GM18951 (cell line): Measurements from ENCODE around the gene PYGO2.

Experiments used
- POLR2A ChIP-seq: IDR thresholded peaks from 4 replicates; pipeline ENCODE4 v1.6.1; 2011; ENCODE audit warnings: mild to moderate bottlenecking; ENCODE audit not compliant: insufficient read length, insufficient read depth; ENCODE audit errors: extremely low read depth
- in situ Hi-C: fragments of 300-500 bp; cut with MboI; formaldehyde crosslinking; loops from one replicate; pipeline ENCODE4 v1.12.0; 2022; ENCODE audit warnings: low sequenced_read_pairs, mixed read lengths, inconsistent platforms; ENCODE audit not compliant: unreplicated experiment

Gene PYGO2

GRCh38 chr1:154967331-154967950 lies 5.9 kb upstream of the PYGO2 start:
- no peak for TF ChIP-seq POLR2A
- in situ Hi-C loops: no loop called here

DNA sequence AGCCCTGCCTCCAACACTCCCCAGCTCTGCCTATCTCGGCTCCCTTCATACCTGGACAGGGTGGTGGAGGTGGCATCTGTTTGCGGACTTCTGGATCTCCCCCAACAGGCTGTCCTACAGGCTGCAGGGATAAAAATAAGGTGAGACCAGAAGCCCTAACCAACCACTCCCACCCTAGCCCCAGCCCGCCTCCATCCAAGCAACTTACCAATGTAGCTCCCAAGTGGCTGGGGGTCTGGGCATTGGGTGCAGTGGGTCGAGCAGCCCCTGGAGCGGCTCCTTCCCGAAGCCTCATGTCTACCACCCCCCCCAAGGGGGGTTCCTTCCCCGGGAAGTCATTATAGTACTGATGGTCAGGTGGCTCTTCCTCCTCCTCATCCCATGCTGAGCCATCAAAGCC lies 4.5 kb upstream of the PYGO2 start:
- in situ Hi-C loops: no loop called here
- no peak for TF ChIP-seq POLR2A

DNA sequence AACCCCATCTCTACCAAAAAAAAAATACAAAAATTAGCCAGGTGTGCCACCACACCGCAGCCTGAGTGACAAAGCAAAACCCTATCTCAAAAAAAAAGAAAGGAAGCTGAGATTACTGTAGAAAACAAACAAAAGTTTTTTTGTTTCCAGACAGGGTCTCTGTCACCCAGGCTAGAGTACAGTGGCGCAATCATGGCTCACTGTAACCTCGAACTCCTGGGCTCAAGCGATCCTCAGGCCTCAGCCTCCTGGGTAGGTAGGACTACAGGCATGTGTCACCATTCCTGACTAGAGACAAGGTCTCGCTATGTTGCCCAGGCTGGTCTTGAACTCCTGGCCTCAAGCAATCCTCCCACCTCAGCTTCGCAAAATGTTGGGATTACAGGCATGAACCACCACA lies 2.8 kb upstream of the PYGO2 start:
- in situ Hi-C loops: no loop called here
- no peak for TF ChIP-seq POLR2A

DNA sequence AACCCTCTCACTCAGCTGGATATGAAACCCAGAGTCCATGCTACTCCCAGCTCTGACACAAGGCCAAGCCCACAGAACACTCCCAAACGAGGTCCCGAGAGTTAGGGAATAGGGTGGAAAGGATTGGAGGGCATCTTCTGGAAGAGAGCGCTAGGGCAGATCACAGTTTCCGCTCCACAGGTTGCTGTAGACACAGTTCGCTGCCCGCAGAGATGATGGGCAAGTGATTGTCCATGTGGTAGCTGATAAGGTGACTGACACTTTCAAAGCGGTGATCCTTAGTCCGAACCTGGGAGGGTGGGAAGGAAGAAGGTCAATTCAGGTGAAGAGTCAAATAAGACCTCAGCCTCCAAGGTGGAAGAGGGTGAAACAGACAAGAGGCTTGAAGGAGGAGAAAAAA lies 2.1 kb upstream of the PYGO2 start:
- no peak for TF ChIP-seq POLR2A
- in situ Hi-C loops: no loop called here

- TF ChIP-seq POLR2A: no peak
- in situ Hi-C loops: no loop called here
These were observed 1.3 kb upstream of the PYGO2 start for GRCh38 chr1:154962795-154963330.

GRCh38 chr1:154962156-154962749 lies 671 bp upstream of the PYGO2 start:
- in situ Hi-C loops: no loop called here
- no peak for TF ChIP-seq POLR2A

DNA sequence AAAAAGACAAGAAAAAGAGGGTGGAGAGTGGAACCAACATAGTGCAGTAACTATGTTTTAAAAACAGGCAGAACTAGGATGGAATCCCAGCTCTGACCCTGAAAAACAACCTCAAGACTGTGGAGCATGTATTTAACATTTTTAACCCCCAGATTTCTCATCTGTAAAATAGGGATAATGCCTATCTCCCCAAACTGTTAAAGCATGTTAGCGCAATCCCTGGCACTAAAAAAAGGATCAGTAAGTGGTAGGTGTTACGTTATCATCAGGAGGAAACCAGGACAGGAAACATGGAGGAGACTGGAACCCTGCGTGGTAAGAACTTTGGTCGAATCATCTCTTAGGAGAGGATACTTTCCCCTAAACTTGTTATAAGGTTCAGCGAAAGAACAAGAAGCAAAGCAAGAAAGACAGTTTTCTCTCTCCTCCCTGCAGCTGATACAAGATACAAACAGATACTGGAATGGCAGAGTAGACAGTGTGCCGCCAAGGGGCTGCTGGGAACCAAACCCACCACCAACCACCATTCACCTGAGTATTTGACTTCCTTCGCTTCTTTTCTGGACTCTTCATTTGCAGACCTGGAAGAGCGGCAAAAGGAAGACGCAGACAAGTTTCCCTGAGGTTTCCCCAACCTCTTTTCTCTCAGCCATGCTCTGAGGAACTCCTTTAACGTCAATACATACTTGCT lies 991 bp downstream of the PYGO2 start:
- in situ Hi-C loops: no loop called here
- no peak for TF ChIP-seq POLR2A

- in situ Hi-C loops: no loop called here
- no peak for TF ChIP-seq POLR2A
These were observed 2.2 kb downstream of the PYGO2 start for GRCh38 chr1:154959426-154959780.

DNA sequence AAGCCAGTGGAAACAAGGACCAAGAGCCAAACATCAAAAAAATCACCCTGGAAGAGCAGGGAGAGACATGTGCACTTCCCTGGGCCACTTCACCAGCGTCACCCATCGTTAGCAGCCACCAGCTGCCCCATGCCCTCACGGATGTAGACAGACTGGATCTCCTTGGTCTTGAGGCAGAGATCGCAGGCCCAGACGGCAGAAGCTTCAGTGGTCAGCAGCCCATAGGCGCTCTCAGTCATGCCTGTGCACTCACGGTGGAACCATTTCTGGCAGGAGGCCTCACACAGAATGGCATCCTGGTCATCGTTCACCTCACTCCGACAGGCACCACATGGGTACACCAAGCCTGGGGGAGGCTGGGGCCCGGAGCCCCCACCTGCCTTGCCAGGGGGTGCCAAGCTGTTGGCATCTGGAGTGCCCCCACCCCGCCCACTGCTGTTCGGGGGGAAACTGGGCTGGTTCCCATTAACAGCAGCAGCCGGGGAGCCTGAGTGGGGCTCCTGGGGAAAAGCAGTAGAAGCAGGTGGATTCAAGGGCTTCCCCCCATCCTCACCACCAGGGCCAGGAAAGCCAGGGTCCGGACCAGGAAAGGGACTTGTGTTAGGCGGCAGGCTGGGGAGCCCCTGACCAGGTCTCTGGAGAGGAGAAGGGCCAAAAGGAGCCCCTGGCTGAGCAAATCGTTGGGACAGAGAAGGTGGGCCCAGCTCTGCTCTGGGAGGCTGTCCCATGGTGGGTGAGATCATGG lies 2.7 kb downstream of the PYGO2 start:
- in situ Hi-C loops: no loop called here
- no peak for TF ChIP-seq POLR2A

DNA sequence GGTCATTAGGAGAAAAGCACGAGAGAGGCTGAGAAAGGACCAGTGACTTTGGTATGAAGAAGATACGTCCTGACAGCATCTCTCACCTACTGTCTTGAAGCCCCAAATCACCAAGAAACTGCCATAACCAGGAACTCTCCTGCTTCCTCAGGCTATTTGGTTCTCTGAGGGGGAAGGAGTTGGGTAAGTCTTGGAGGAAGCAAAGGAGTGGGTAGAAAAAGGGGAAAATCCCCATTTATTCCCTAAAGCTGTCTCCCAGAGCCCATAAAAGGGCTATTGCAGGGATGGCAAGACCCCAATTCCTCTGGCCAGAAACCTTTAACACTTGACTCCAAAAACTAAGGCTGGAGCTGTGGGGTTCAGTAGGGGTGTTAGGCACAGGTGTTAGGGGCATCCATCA lies 3.5 kb downstream of the PYGO2 start:
- in situ Hi-C loops: no loop called here

GRCh38 chr1:154957091-154957657 lies 4.4 kb downstream of the PYGO2 start:
- in situ Hi-C loops: no loop called here
- TF ChIP-seq POLR2A: no peak

More for the DNA sequence above, 3.5 kb downstream of the PYGO2 start:
- no peak for TF ChIP-seq POLR2A

GRCh38 chr1:154956544-154956941 lies 5.0 kb downstream of the PYGO2 start:
- peak; percentile 15 for TF ChIP-seq POLR2A
- in situ Hi-C loops: no loop called here

- peak; percentile 7 for TF ChIP-seq POLR2A
- in situ Hi-C loops: no loop called here
These were observed 5.7 kb downstream of the PYGO2 start, which contains the start of gene PBXIP1 for GRCh38 chr1:154955718-154956543. PBXIP1 (minus strand) TSS chr1:154956099; CDS start chr1:154953721, 2,378 bp downstream.
